ENCODE data around the gene GPATCH8.

The GPATCH8 gene

DNA sequence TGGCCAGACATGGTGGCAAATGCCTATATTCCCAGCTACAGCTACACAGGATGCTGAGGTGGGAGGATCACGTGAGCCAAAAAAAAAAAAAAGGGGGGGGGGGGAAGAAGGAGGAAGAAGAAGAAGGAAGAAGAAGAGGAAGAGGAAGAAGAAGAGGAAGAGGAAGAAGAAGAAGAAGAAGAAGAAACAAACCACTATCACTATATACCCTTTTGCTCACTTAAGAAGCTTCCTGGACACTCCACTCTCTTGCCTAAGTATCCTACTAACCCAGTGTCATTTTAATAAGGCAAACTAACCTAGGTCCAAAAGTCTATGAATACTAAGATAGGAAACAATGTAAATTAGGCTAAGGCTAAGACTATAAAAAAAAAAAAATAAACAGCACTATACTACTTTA, 54.8 kb downstream of the GPATCH8 start:
- DNase-seq: no peak

DNA sequence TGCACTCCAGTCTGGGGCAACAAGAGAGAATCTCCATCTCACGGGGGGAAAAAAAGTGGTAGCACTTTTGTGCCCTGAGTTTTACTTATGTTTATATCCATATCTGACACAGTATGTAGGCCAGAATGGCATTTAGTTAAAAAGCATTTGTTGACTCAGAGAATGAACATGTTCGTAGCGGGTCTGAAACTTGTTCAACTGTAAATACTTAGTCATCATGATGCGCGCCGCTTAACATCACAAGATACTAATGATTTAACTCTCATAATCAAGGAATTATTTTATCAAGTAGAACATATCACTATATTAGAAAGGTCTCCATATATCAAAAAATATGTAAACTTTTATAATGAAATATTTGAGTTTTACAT, 58.5 kb downstream of the GPATCH8 start:
- DNase-seq: no peak

DNA sequence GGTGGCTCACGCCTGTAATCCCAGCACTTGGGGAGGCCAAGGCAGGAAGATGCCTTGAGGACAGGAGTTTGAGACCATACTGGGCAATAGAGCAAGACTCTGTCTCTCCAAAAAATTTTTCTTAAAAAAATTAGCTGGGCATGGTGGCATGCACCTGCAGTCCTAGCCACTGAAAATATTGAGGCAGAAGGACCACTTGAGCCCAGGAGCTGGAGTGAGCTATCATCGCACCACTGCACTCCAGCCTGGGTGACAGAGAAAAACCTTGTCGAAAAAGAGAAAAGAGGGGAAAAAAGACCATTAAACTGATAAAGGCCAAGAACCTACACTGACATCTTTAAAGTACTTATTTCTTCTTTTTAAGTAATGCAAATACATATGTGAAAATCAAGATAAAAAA, 60.4 kb downstream of the GPATCH8 start:
- no peak for DNase-seq

DNA sequence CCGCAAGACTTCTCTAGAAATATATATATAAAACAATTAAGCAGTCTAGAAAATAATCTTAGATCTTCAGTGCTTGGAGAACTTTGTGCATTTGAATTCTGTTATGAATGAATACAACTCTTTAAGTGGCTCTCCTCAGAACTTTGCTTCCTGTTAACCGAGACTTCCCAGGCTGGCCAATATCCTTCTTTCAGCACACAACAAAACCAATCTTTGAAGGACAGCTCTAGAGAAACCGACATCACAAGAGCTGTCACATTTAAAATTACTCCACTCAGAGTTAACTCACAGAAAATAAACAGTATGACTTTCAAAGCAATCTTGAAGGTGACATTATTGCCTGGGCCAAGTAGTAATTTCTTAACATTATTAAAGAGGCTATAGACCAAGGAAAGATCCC, 64.0 kb downstream of the GPATCH8 start:
- DNase-seq: no peak

DNA sequence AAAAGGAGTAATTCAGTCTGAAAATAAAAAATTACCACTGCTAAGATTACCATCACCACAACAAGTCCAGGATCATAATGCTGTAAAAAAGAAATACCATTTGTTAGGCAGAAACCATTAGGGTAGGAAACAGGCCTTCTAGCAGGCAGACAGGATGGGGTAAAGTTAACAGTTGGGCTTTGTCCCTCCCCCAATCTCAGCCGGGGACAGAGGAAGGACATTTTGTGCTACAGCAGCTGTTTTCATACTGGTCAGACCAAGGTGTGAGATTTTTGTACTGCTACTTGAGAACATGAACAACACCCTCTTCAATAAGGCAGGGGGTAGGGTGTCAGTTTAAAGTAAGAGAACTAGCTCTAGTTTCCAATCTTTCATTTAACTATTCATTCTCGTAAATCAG, 64.6 kb downstream of the GPATCH8 start:
- no peak for DNase-seq

DNA sequence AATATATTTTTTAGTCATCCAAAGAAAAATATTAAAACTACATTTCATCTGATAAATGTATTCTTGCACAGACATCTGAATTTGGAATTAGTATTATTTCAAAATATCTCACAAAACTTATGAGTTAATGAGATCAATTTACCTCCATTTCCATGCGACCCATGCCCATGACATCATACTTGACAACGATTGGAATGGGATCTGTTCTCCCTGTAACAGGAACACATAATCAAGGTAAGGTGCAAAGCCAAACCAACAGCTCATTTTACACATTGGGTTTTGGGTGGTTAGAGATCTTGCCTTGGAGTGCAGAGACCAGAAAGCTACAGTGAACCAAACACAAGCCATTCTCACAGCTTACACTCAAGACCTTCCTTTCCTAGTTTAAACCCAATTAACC, 66.9 kb downstream of the GPATCH8 start:
- DNase-seq: no peak

DNA sequence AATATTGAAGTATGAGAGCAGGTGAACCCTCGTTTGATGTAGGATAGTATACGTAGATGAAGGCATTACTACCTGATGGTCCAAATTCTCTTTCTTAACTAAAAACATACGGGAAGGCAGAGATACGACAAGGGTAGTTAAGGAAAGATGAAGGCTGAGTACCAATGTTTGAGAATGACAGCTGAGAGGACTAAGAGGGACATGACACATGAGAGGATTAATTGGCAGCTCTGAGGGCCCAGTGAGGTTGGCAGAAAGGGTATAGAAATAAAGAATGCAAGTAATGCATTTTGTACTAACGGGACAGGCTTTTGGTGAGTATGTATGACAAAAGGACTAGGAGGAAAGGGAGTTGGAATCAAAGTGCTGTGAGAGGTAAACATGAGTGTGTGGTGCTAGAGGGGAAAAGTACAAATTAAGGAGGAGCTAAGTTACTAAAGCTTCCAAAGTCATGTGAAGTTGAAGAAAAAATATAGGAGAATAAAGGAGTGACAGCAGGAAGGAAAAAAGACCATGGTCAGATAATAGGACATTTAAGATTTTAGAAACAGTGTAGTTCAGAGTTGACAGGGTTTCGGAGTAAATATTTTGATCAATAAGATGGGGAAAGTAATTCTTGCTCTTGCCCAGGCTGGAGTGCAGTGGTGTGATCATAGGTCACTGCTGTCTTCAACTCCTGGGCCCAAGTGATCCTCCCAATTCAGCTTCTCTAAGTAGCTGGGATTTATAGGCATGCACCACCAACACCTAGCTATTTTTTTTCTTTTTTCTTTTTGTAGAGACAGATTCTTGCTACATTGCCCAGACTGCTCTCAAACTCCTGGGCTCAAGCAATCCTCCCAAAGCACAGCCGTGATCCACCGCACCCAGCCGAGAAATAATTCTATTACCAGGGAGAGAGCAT, 70.7 kb downstream of the GPATCH8 start:
- DNase-seq: no peak

DNA sequence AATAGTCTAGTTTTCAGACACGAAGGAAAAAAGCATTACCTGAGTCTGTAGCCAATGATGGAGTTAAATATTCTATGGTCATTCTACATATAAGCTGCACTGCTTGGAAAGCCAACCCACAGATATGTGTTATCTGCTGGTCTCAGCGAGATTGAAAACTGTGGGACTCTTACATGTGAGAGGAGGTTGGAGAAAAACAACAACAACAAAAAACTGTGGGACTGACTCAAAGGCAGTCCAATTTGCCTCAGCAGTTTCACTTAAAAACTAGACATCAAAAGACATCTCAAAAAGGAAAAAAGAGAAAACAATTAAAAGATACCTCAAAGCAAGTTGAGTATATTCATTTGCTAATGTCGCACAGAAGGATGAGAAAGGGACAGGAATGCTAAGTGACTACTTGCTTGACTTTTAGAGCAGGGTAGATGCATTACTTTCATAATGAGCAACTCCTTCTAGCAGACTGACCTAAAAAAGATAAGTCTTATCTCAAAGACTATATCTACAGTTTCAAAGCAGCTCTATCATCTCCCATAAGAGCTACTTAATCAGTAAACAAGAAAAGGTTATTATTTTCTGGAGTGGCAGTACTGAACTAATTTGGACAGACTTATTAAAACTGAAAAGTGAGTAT, 78.3 kb downstream of the GPATCH8 start:
- no peak for DNase-seq

DNA sequence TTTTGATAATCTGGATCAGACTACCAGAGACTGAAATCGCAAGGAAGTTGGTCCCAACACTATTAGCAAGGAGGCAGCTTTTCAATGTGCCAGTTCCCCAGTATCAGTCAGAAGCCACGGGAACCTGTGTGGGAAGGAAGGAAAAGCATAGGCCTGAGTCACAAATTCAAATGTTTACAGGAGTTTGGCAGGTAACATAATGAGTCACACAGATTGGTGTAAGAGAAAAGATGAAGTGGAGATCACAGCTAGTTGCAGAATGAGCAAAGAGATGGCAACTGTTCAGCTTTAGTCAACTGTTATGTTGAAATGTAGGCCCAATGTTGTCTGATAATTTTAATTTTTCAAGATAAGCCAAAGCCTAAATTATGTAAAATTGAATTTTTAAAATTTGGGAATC, 85.7 kb downstream of the GPATCH8 start:
- DNase-seq: no peak

DNA sequence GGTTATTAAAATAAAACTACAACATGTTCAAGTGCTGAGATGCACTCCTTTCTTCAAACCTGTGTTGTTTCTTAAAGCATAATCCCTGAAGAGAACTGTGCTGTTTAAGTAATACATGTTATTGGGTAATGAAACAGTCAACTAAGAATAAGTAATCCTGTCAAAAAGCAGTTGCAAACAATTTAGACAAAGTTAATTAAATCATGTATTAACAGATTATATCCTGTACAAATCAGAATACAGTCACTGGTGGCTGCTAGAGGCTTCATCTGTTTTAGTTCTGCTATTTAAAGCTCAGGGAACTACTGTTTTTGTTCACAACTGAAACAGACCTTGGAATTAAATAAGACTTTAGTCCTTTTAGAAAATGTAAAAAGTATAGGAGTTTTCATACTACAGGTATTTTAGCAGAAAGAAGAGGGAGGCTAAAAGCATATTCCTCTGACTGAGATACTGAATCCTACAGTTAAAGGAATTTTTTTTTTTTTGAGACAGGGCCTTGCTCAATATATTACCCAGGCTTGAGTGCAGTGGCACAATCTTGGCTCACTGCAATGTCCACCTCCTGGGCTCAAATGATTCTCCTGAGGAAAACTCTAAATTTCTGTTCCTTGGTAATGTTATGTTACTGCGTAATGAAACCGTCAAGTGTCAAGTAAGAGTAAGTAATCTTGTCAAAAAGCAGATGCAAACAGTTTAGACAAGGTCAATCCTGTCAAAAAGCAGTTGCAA, 86.5 kb downstream of the GPATCH8 start:
- DNase-seq: no peak

DNA sequence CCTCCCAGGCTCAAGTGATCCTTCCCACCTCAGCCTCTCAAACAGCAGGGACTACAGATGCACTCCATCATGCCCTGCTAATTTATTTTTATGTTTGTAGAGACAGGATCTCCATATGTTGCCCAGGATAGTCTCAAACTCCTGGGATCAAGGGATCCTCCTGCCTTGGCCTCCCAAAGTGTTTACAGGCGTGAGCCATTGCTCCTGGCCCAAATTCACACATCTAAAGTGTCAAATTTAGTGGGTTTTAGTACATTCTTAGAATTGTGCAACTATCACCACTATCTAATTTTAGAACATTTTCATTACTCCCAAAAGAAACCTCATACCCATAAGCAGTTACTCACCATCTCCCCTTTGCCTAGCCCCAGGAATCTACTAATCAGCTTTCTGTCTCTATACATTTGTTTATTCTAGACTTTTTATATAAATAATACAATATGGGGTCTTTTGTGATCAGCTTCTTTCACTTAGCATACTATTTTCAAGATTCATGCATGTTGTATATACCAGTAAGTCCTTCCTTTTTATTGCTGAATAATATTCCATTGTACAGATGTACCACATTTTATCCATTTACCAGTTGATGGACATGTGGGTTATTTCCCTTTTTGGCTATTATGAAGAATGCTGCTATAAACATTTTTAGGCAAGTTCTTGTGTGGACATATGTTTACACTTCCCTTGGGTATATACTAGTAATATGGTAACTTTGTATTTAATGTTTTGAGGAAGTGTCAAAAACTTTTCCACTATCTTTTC, 88.6 kb downstream of the GPATCH8 start:
- DNase-seq: no peak

DNA sequence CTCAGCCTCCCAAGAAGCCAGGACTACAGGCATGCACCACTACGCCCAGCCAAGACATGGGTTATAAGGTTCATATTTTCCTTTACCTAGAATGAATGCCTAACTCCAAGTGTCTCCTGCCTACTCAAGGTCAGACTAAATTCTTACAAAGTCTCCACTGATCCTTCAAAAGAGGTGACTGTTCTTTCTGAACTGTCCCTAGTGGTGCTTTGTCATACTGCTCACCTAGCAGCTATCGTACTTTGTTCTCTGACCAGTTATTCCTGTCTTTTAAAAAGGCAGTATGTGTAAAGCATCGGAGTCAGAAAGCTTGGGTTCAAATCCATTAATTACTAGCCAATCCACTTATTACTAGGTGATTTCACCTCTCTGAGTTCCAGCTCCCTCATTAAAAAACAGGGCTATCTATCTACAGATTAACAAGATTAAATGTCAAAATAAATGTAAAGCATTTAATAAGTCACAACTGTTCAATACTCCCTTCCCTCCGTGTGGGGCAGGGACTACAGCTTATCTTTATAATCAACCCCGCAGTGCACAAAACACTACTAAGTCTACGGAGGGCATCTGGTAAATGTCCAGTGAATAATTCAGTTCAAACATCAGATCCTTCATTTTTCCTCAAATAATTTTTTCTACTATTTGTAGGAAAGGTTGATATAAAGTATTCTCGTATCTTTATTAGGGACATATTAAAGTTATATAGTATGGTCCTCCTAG, 93.7 kb downstream of the GPATCH8 start:
- DNase-seq: no peak

DNA sequence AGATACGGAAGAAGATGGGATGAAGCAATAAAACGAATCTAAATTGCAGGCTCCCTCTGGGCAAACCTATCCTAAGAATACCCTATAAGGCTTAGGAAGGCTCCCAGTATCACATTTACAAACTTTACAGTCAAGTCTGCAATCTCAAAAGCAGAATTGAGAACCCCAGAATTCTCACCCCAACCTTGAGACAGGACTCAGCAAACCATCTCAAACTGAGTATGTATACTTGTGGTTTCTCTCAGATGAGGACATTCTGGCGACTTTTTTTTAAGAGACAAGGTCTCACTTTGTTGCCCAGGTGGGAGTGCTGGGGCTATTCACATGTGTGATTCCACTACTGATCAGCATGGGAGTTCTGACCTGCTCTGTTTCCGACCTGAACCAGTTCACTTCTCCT, 94.4 kb downstream of the GPATCH8 start:
- no peak for DNase-seq

DNA sequence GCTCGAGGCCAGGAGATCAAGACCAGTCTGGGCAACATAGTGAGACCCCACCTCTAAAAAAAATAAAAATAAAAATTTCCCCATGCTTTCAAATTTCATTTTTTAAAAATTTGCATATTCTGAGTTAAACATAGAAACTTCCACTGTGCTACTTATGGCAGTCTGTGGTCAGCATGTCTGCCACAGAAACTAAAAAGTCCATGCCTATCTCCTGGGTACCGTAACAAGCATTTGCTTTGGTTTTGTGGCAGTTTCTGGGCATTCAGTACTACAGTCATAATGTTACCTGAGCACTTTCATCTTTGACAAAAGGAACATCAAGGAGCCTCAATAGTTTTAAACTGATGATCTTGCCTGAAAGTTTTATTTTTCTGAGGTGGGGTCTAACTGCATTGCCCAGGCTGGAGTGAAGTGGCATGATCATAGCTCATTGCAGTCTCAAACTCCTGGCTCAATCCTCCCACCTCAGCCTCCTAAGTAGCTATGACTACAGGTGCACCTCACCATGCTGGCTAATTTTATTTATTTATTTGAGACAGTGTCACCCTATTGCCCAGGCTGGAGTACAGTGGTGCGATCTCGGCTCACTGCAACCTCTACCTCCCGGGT, 100.5 kb downstream of the GPATCH8 start:
- DNase-seq: no peak

DNA sequence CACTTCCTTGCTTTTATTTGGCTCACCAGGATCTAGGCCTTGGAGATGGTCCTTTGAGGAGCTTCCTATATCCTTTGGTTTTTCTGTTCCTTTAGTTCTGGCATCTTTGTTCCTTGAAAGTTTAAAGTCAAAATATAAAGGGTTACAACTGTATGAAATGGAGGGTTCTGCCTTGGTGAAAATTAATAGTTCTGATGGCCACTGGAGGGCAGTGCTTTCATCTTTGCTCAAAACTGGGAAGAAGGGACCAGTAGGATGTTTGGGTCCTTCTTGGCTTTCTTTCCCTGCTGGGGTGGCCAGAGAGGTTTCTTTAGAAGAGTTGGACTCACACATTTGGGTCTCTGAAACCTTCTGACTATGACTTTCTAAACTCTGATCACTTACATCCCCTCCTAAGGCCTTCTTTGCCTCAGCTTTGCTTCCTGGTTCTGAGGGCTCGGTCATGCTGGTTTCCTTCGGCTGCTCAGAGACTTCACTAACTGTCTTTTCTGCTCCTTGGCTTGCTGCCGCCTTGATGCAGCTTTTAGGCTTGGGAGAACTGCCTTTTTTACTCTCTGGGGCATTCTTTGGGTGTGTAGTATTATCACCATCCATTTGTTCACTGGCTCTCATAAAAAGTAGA, 102.9 kb downstream of the GPATCH8 start:
- DNase-seq: no peak

DNA sequence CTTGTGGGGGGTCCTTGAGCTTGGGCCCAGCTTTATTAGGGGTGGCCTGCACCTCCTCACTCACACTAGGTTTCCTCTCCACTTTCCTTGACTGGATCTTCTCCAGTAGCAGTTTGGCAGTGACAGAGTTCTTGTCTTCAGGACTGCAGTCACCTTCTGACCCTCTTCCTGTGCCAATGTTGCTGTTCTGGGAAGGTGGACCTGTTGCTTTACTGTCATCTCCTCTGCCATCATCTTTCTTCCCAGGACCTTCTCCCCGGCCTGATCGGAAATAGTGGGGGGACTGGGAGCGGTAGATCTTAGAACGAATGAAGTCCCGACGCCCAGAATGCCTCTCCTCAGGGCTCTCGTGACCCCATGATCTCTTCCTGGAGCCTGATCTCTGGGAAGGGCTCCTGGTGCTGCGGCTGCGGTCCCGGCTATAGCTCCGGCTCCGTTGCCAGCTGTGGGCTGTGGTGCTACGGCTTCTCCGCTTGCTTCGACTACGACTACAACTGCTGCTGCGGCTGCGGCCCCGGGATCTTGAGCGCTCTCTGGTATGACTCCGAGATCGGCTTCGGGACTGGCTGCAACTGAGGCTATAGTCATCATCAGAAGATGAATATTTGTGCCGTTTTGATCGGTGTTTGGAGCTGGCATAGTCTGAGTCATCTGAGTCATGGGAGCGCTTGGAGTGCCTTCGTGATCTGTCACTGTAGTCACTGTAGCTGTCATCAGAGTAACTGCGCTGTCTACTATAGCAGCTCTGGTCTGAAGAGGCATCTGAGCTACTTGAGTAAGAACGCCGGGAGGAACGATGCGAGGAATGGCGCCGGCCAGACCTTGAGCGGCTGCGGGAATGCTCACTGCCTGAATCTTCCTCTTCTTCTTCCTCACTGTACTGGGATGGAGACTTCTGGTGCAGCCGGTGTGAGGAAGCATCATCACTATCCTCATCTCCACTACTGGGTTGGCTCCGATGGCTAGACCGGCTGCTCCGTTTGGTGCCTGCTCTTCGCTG, 104.2 kb downstream of the GPATCH8 start:
- no peak for DNase-seq

DNA sequence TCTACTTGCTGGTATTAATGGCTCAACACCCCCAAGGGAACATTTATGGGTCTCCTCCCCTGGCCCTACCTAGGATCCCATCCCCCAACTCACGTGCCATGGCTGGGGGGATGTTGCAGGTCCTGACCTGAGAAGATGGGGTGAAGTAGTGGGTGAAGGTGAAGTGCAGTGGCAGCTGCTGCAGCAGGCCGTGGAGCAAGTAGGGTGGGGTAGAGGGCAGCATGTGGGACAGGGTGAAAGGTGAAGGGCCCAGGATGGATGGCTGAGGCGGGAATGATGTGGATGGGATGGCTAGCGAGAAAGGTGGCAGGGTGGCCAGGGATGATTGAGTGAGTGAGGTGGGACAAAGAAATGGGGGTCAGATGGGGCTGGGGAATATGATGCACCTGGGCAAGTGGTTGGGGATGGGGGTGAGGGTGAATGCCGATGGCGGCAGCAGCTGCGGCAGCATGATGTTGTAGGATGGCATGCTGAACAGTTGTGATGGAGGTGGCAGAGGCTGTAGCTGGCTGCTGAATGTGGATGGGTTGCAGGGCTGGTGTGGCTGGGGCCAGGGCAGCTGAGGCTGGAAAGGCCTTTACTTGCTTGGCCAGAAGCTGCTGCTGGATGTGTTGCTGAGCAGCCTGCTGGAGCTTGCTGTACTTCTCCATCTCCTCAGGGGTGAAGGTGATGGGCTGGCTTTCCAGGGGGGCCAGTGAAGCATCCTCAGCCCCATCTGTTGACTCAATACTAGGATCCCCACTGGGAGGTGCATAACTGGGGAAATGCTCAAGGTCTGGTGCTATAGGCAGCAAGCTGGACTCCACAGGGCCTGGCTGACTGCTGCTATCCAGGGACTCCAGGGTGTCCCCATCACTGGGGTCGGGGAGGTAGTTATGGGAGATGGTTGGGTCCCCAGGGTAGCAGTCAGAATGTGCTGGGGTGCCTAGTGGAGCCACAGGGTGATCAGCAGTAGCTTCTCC, 105.4 kb downstream of the GPATCH8 start:
- DNase-seq: no peak

DNA sequence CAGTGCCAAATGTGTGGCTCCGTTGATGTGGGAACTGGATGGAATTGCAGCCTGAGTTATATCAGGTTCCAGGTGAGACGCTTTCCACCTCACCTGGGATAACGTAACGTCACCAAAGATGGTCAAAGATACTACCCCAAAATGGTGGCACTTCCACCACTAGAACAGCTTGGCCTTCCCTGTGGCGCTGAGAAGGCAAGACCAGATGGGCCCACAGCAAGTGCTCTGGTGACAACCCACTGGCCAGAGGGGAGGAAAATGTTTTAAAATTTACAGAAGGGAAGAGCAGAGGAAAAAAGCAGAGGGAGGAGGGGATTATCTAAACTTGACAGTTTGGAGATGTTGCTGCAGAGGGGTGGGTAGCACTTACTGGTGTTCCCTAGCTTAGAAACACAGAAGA, 106.3 kb downstream of the GPATCH8 start:
- DNase-seq: no peak

DNA sequence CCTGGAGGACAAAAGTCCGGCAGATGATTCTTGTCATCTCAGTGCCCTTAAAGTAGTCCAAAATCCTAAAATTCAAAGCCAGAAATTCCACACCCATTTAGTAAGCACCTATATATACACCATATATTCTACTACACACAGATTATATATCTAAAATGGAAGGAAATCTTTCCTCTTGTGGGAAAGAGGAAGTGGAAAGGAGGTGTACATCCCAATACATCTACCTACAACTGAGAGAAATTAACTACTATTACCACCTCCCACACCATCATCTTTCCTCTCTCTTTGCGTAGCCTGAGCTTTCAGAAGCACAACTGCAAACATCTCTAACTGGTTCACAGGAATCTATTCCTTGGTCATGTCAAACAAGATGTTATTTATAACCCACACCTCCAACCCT, 108.4 kb downstream of the GPATCH8 start:
- no peak for DNase-seq
